Measurements from ENCODE around the gene ARVCF. TPM values are rescaled to one million over a fixed set of nuclear protein-coding genes. Genes with fewer than 3 reads are reported as not detected.

The ARVCF gene
- total and polyA plus RNA-seq, 9 of the 15 experiments (the other 6 are each of a cell fraction or from before 2014, with no cell fraction given) = 0.03 to 97.4 (median 15.6) TPM

- intact Hi-C loops (cut with micrococcal nuclease) = no loop called here
- TF ChIP-seq CHCHD3 (CRISPR knock-in tag; IDR thresholded peaks at IDR 0.05) = no peak
- TF ChIP-seq IRF2 (CRISPR knock-in tag; IDR thresholded peaks at IDR 0.05) = no peak
- TF ChIP-seq BCL6 (CRISPR knock-in tag; IDR thresholded peaks at IDR 0.05) = no peak
- TF ChIP-seq RUNX1 (IDR thresholded peaks at IDR 0.05; ENCODE audit: low read depth) = no peak
- no peak for TF ChIP-seq ZNF766 (CRISPR knock-in tag; conservative IDR thresholded peaks at IDR 0.05)
- TF ChIP-seq NR4A1 (CRISPR knock-in tag; IDR thresholded peaks at IDR 0.05) = no peak
- no peak for TF ChIP-seq NR4A1 (tag; IDR thresholded peaks at IDR 0.05)
- TF ChIP-seq BMI1 (IDR thresholded peaks at IDR 0.05; ENCODE audit: low read length) = no peak
- no peak for TF ChIP-seq FOXP1 (CRISPR knock-in tag; IDR thresholded peaks at IDR 0.05)
- no peak for TF ChIP-seq SFPQ (IDR thresholded peaks at IDR 0.05; ENCODE audit: low read depth, low read length)
- no peak for TF ChIP-seq RNF219 (CRISPR knock-in tag; IDR thresholded peaks at IDR 0.05)
- no peak for TF ChIP-seq ZEB2 (IDR thresholded peaks at IDR 0.05)
- TF ChIP-seq CBX5 (IDR thresholded peaks at IDR 0.05; ENCODE audit: borderline replicate concordance, low read depth) = no peak
- TF ChIP-seq ZNF384 (IDR thresholded peaks at IDR 0.05; ENCODE audit: low read depth, low read length) = no peak
- no peak for TF ChIP-seq DNMT1 (IDR thresholded peaks at IDR 0.05)
- no peak for TF ChIP-seq ZBTB2 (IDR thresholded peaks at IDR 0.05)
- TF ChIP-seq ZBTB26 (CRISPR knock-in tag; IDR thresholded peaks at IDR 0.05) = no peak
- TF ChIP-seq GABPA (tag; conservative IDR thresholded peaks at IDR 0.05; ENCODE audit: low read depth) = no peak
Observed at GRCh38 chr22:20039683-20040325, 23.2 kb upstream of the ARVCF start.

More at GRCh38 chr22:20039683-20040325, 23.2 kb upstream of the ARVCF start:
- FAIRE-seq (no peak), DNase-seq (ENCODE audit: extremely low read depth in 1 of 4, low spot score in 3 of 4) (no peak), ATAC-seq (no peak)
- Histone ChIP-seq H3K4me3 (no peak overlapping the region), H3K36me3 (ENCODE audit: control insufficient read depth, insufficient read depth, low read length) (peaks cover 80% of the 10 kb centered on the region), H4K20me1 (replicated peaks; ENCODE audit: control insufficient read depth, insufficient read depth, low read length) (peaks cover 29% of the 10 kb centered on the region), H3K79me2 (ENCODE audit: control insufficient read depth, insufficient read depth, low read length) (peaks cover 15% of the 10 kb centered on the region; the same call in 2 of the 3 replicates), H3K27me3 (ENCODE audit: control insufficient read depth in 2 of 2, insufficient read depth in 2 of 2, low read length in 2 of 2) (no peaks in the 10 kb centered on the region), H2AFZ (ENCODE audit: low read depth, low read length) (no peak overlapping the region), H3K4me2 (ENCODE audit: insufficient read depth, low read length) (no peak overlapping the region), H3K27ac (ENCODE audit: extremely low read depth, low read depth, low read length) (no peak overlapping the region), H3K4me1 (replicated peaks in 1 of 2; ENCODE audit: control insufficient read depth in 2 of 2, insufficient read depth in 2 of 2, low read length in 2 of 2) (peaks cover 11 to 42% of the 10 kb centered on the region in 2 experiments; a peak in 4 of 5 replicates), H3K9me3 (replicated peaks; ENCODE audit: control insufficient read depth, insufficient read depth, low read depth, low read length) (no peaks in the 10 kb centered on the region), H3K9me1 (ENCODE audit: control insufficient read depth, insufficient read depth, low read length) (peaks cover 15% of the 10 kb centered on the region), H3K9ac (ENCODE audit: insufficient read depth in 1 of 2, low read depth in 2 of 2, low read length in 2 of 2) (peak overlapping the region in 1 of 2 experiments; percentile 28; a peak in 1 of 4 replicates)
- 88% methylated on average over 9 of the region's 9 CpGs for WGBS (ENCODE audit: insufficient coverage, low coverage, missing lambda C conversion rate)
- no TSS peak for BruUV-seq (replicated peaks)
- in situ Hi-C loops (cut with MboI) = no loop called here
- ChIA-PET POLR2A (interaction anchor here (0.6 to 2.0 kb wide), 13 partner anchors 10 to 444 kb away, joined by 3 to 6 read pairs (median 3); no protein-coding TSS in a partner anchor), CTCF (ENCODE audit: low intra/inter-chr PET ratio) (no interaction called here)

Measured in K562 (cell line).